K562 (cell line): ENCODE data around the gene CAPN7. TPM values are rescaled to one million over a fixed set of nuclear protein-coding genes. Genes with fewer than 3 reads are reported as not detected.

ENCODE experiments used
- ADNP ChIP-seq: fragments of 200-800 bp; sonication (Bioruptor generic); IDR thresholded peaks from 2 replicates; pipeline ENCODE4 v1.6.1; 2016; ENCODE audit warnings: missing genetic modification characterization, missing compliant biosample characterization
- BDP1 ChIP-seq: IDR thresholded peaks from 3 replicates; pipeline ENCODE4 v1.6.1; 2011; ENCODE audit not compliant: insufficient read length, insufficient read depth
- CBX8 ChIP-seq: fragments of 200-600 bp; sonication (generic); IDR thresholded peaks from 2 replicates; pipeline ENCODE4 v1.6.1; 2012; ENCODE audit warnings: borderline replicate concordance, mixed run types, low read depth, mild to moderate bottlenecking, moderate library complexity, mixed read lengths, low read length, control low read depth, inconsistent platforms; ENCODE audit not compliant: poor library complexity, severe bottlenecking; ENCODE audit errors: extremely low read depth
- CHAMP1 ChIP-seq: fragments of 450-650 bp; IDR thresholded peaks from 2 replicates; pipeline ENCODE4 v1.6.1; 2016; ENCODE audit warnings: mild to moderate bottlenecking
- CREB1 ChIP-seq, 2 experiments: sonication (generic) in 1 of 2; formaldehyde crosslinking in 1 of 2; IDR thresholded peaks; 2 replicates each; pipeline versions ENCODE4 v1.6.1 to v1.8.0; 2012 to 2022; ENCODE audit warnings: inconsistent platforms in 1 of 2, mild to moderate bottlenecking in 1 of 2, missing genetic modification reagents in 1 of 2, moderate library complexity in 1 of 2
- GABPB2 ChIP-seq: fragments of 250-450 bp; sonication (Bioruptor Pico); conservative IDR thresholded peaks from 2 replicates; pipeline ENCODE4 v1.5.1; 2021; ENCODE audit warnings: mild to moderate bottlenecking
- GATA2 ChIP-seq: sonication (generic); formaldehyde crosslinking; IDR thresholded peaks from 2 replicates; pipeline ENCODE4 v1.4.0; 2020; ENCODE audit warnings: mild to moderate bottlenecking, missing genetic modification reagents
- KLF16 ChIP-seq: IDR thresholded peaks from 2 replicates; pipeline ENCODE4 v1.6.1; 2016; ENCODE audit warnings: antibody characterized with exemption
- MLLT1 ChIP-seq, 2 experiments: fragments of 450-650 bp; IDR thresholded peaks; 2 replicates each; pipeline ENCODE4 v1.6.1; 2016
- NRF1 ChIP-seq, 2 experiments: fragments of 450-650 bp; IDR thresholded peaks in 1 of 2; conservative IDR thresholded peaks in 1 of 2; 2 replicates each; pipeline ENCODE4 v1.6.1; 2014; ENCODE audit warnings: mild to moderate bottlenecking in 2 of 2
- RBM25 ChIP-seq: fragments of 200-400 bp; formaldehyde crosslinking; IDR thresholded peaks from 2 replicates; pipeline ENCODE4 v1.6.1; 2018; ENCODE audit warnings: low read length, low read depth, moderate library complexity; ENCODE audit not compliant: severe bottlenecking
- TEAD4 ChIP-seq, 2 experiments: sonication (generic) in 1 of 2; formaldehyde crosslinking in 1 of 2; IDR thresholded peaks; 2 replicates each; pipeline versions ENCODE4 v1.6.1 to v1.8.0; 2012 to 2022; ENCODE audit warnings: borderline replicate concordance in 1 of 2, inconsistent platforms in 1 of 2, low read length in 1 of 2, mild to moderate bottlenecking in 1 of 2, missing genetic modification reagents in 1 of 2
- ZBTB7A ChIP-seq: IDR thresholded peaks from 2 replicates; pipeline ENCODE4 v1.6.1; 2011; ENCODE audit warnings: low read depth, mild to moderate bottlenecking, low read length, moderate library complexity, borderline replicate concordance; ENCODE audit not compliant: control insufficient read depth
- ZNF232 ChIP-seq: sonication (generic); formaldehyde crosslinking; IDR thresholded peaks from 2 replicates; pipeline ENCODE4 v1.8.0; 2022; ENCODE audit warnings: mild to moderate bottlenecking, missing genetic modification reagents
- ZNF586 ChIP-seq: fragments of 450-650 bp; formaldehyde crosslinking; conservative IDR thresholded peaks from 2 replicates; pipeline ENCODE4 v1.4.0; 2020; ENCODE audit warnings: mild to moderate bottlenecking, moderate library complexity
- polyA plus RNA-seq, 8 experiments: library from polyadenylated mRNA; depleted of rRNA in 4 of 8; stranded (reverse) in 5 of 8; unstranded in 3 of 8; fragments of >200 nt; fragmentation: Nextera tagmentation in 2 of 8; fragmentation: Illumina TruSeq in 1 of 8; extraction: Ambion mirVana in 2 of 8; extraction: Trizol in 1 of 8; gene quantifications; 2 replicates each; pipeline versions ENCODE4 v1.2.1 to v1.2.3, GENCODE V29; 2011 to 2014; ENCODE audit warnings: inconsistent platforms in 1 of 8, missing spikeins in 1 of 8
- total RNA-seq, 7 experiments: library from RNA; depleted of rRNA in 6 of 7; stranded (reverse); fragments of >200 nt in 6 of 7; fragmentation: Illumina TruSeq in 2 of 7; extraction: Trizol in 2 of 7; gene quantifications; 2 replicates each; pipeline versions ENCODE4 v1.2.1 to v1.2.3, GENCODE V29; 2011 to 2021; ENCODE audit warnings: low replicate concordance in 1 of 7
- TF ChIP-seq, protein P1 (sequence below): fragments of 450-650 bp; IDR thresholded peaks from 2 replicates; pipeline ENCODE4 v1.6.1; 2017; ENCODE audit warnings: antibody characterized with exemption, mild to moderate bottlenecking
- TF ChIP-seq, protein P2 (sequence below): sonication (generic); formaldehyde crosslinking; IDR thresholded peaks from 2 replicates; pipeline ENCODE4 v1.8.1; 2023; ENCODE audit warnings: mild to moderate bottlenecking, missing genetic modification reagents, moderate library complexity

The CAPN7 gene
- total and polyA plus RNA-seq, 9 of the 15 experiments (the other 6 are each of a cell fraction or from before 2014, with no cell fraction given), result 6.5 to 42.7 (median 32.7) TPM

DNA sequence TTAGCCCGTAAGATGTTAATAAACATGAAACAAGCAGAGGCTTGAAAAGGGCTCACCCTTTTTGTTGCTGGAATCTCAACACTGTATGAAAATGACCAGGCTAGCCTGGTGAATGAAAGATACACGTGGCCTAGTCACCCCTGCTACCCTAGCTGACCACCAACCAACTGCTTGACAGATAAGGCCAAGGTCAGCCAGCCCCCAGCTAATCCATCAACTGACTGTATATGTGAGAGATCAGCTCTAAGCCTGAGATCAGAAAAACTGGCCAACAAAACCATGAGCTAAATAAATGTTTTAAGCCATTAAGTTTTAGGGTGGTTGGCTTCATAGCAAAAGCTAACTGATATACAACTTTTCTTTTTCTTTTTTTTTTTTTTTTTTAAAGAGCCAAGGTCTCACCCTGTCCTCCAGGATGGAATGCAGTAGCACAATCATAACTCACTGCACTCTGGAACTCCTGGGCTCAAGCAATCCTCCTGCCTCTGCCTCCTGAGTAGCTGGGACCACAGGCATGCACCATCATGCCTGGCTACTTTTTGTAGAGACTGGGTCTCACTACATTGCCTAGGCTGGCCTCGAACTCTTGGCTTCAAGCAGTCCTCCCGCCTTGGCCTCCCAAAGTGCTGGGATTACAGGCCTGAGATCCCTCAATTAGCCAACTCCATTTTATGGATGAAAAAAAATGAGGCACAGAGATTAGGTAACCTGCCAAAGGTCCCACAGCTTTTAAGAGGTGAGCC lies 91.7 kb downstream of the CAPN7 start (continued):
- TF ChIP-seq MLLT1 (IDR thresholded peaks at IDR 0.05) (no peak), CHAMP1 (no peak), ZNF586 (CRISPR knock-in tag) (no peak), BDP1 (no peak), ZBTB7A (peak; percentile 79), TEAD4 (IDR thresholded peaks at IDR 0.05; ENCODE audit: low read length) (peak; percentile 87), TEAD4 (CRISPR knock-in tag; IDR thresholded peaks at IDR 0.05; ENCODE audit: borderline replicate concordance) (no peak), NRF1 (conservative IDR thresholded peaks at IDR 0.05 in 1 of 2, IDR thresholded peaks at IDR 0.05 in 1 of 2) (no peak), RBM25 (no peak), GABPB2 (CRISPR knock-in tag) (no peak), ZNF232 (CRISPR knock-in tag) (no peak), GATA2 (0 out of 2 replicates have a peak, but pooled peaks have one; percentile 25), ADNP (no peak), CREB1 (IDR thresholded peaks at IDR 0.05) (peak; percentile 36; the same call in 1 of the 2 replicates), CREB1 (CRISPR knock-in tag; IDR thresholded peaks at IDR 0.05) (no peak), CBX8 (no peak), KLF16 (peak; percentile 41; the same call in 1 of the 2 replicates)
- TF ChIP-seq, protein P1, sequence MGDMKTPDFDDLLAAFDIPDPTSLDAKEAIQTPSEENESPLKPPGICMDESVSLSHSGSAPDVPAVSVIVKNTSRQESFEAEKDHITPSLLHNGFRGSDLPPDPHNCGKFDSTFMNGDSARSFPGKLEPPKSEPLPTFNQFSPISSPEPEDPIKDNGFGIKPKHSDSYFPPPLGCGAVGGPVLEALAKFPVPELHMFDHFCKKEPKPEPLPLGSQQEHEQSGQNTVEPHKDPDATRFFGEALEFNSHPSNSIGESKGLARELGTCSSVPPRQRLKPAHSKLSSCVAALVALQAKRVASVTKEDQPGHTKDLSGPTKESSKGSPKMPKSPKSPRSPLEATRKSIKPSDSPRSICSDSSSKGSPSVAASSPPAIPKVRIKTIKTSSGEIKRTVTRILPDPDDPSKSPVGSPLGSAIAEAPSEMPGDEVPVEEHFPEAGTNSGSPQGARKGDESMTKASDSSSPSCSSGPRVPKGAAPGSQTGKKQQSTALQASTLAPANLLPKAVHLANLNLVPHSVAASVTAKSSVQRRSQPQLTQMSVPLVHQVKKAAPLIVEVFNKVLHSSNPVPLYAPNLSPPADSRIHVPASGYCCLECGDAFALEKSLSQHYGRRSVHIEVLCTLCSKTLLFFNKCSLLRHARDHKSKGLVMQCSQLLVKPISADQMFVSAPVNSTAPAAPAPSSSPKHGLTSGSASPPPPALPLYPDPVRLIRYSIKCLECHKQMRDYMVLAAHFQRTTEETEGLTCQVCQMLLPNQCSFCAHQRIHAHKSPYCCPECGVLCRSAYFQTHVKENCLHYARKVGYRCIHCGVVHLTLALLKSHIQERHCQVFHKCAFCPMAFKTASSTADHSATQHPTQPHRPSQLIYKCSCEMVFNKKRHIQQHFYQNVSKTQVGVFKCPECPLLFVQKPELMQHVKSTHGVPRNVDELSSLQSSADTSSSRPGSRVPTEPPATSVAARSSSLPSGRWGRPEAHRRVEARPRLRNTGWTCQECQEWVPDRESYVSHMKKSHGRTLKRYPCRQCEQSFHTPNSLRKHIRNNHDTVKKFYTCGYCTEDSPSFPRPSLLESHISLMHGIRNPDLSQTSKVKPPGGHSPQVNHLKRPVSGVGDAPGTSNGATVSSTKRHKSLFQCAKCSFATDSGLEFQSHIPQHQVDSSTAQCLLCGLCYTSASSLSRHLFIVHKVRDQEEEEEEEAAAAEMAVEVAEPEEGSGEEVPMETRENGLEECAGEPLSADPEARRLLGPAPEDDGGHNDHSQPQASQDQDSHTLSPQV, result peak; percentile 46; the same call in 1 of the 2 replicates
- TF ChIP-seq, protein P2, sequence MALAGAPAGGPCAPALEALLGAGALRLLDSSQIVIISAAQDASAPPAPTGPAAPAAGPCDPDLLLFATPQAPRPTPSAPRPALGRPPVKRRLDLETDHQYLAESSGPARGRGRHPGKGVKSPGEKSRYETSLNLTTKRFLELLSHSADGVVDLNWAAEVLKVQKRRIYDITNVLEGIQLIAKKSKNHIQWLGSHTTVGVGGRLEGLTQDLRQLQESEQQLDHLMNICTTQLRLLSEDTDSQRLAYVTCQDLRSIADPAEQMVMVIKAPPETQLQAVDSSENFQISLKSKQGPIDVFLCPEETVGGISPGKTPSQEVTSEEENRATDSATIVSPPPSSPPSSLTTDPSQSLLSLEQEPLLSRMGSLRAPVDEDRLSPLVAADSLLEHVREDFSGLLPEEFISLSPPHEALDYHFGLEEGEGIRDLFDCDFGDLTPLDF (CRISPR knock-in tag), result no peak
